NCI-H1436 (cell line): ENCODE results near the gene S100Z.
"Not testable (repeated sequence)": the region's sequence is repeated elsewhere in the genome, so short reads cannot be mapped to it uniquely, and the experiment has no call there.

Experiments used
- DNase-seq: peaks from one replicate; lab custom pipeline; 2025; lab: John Stamatoyannopoulos, UW

Gene S100Z

GRCh38 chr5:76826416-76826815, 23.4 kb upstream of the S100Z start:
- not testable (repeated sequence) for DNase-seq

- no peak for DNase-seq
Measured at GRCh38 chr5:76831110-76831452, 18.7 kb upstream of the S100Z start.

- DNase-seq = no peak
Measured at GRCh38 chr5:76836181-76836580, 13.6 kb upstream of the S100Z start.

- DNase-seq = no peak
Measured at GRCh38 chr5:76836585-76836984, 13.2 kb upstream of the S100Z start.

GRCh38 chr5:76838481-76839261, 11.1 kb upstream of the S100Z start:
- DNase-seq = no peak

- DNase-seq = no peak
Measured at GRCh38 chr5:76841361-76841760, 8.5 kb upstream of the S100Z start.

DNA sequence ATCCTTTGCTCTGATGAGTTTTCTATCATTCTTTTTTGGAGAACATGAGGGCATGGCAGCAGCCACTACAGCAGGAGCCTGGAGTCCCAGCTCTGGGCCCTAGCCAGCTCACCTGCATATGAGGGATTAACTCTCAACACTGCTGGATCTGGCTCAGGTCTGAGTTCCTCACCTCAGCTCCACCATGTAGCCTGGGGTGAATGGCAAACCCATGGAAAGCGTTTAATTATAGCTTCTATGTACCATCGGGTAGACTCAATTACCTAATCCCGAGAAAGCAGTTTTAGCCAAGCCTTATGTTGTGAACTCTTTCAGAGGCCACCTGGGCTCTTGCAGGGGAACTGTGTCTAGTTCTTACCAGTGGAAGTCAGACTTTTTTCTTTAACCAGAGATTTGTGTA, 3.9 kb upstream of the S100Z start:
- DNase-seq = no peak

GRCh38 chr5:76850543-76851145, 830 bp downstream of the S100Z start:
- DNase-seq = no peak

DNA sequence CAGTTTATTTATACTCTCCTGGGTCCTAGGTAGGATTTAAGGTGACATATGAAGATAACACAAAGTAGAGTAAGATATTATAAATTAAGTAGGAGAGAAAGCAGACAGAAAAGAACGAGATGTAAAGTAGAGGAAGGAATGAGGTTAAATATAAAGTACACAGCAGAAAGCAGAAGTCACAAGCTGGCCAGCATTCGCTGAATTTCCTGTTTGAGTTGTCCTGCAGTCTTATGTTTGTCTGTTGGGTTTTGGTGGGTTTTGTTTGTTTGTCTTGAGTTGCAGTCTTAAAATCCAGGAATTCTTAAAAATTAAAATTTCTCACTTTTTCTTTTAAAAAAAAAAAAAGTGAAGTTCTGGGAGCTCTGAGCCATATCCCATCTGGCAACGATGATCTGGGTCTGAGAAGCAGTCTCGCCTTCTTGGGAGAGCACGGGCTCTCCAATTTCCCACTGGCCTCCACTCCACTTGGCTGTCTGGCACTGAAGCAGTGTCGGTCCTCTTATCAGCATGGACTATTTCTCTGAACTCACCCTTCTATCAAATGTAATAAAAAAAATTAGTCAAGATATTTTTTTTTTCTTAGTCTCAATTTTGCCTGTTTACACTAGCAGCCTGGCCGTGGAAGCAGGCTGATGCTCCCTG, 2.0 kb downstream of the S100Z start:
- no peak for DNase-seq

- DNase-seq = no peak
Measured at GRCh38 chr5:76852772-76853171, 3.0 kb downstream of the S100Z start.

DNA sequence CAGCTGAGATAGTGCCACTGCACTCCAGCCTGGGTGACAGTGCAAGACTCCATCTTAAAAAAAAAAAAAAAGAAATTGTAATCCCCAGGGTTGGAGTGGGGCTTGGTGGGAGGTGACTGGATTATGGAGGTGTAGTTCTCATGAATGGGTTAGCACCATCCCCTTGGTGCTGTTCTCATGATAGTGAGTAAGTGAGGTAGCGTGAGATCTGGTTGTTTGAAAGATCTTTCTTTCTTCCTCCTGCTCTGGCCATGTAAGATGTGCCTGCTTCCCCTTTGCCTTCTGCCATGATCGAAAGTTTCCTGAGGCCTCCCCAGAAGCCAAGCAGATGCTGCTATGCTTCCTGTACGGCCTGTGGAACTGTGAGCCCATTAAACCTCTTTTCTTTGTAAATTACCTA, 3.9 kb downstream of the S100Z start:
- DNase-seq = not testable (repeated sequence)

- DNase-seq = no peak
Measured at GRCh38 chr5:76854644-76855043, 4.8 kb downstream of the S100Z start.

GRCh38 chr5:76855501-76855900, 5.7 kb downstream of the S100Z start:
- not testable (repeated sequence) for DNase-seq

DNA sequence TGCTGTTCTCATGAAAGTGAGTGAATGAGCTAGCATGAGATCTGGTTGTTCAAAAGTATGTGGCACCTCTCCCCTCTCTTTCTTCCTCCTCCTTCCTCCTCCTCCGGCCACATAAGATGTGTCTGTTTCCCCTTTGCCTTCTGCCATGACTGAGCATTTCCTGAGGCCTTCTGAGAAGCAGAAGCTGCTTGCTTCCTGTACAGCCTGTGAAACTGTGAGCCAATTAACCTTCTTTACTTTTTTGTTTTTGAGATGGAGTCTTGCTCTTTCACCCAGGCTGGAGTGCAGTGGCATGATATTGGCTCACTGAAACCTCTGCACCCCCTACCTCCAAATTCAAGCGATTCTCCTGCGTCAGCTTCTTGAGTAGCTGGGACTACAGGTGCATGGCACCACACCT, 6.1 kb downstream of the S100Z start:
- DNase-seq = no peak

DNA sequence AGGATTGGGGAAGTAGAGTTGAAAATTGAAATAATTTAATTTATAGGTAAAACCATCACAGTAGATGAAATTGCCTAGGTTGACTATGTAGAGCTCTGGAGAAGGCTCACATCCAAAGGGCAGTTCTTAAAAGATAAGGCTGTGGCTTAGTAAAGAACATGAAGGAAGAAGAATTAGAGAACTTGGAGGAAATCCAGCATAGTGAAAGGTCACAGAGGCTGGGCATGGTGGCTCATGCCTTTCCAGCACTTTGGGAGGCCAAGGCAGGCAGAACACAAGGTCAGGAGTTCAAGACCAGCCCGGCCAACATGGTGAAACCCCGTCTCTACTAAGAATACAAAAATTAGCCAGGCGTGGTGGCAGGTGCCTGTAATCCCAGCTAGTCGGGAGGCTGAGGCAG, 7.0 kb downstream of the S100Z start:
- not testable (repeated sequence) for DNase-seq

DNA sequence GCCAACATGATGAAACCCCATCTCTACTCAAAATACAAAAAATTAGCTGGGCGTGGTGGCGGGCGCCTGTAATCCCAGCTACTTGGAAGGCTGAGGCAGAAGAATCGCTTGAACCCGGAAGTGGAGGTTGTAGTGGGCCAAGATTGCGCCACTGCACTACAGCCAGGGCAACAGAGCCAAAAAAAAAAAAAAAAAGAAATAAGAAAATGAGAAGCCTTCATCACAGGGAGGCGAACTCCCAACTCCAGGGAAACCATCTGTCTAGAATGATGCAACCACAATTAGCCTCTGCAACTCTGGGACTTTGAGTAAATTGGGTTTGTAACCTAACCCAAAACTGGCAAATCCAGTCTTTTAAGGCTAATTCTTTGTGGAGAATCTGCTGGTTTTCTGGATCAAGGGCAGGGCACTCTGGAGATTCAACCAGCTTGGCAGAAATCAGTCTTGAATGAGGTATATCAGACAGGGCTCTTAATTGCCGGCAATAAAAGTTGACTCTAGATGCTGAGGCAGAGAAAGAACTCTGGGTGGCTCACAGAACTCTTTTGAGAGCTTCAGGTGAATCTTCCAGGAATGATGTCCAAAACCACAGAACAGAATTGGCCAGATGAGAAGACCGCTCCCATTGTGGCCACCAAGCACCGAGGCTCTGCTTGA, 9.9 kb downstream of the S100Z start:
- DNase-seq = no peak

- no peak for DNase-seq
Measured at GRCh38 chr5:76861612-76862011, 11.8 kb downstream of the S100Z start.

DNA sequence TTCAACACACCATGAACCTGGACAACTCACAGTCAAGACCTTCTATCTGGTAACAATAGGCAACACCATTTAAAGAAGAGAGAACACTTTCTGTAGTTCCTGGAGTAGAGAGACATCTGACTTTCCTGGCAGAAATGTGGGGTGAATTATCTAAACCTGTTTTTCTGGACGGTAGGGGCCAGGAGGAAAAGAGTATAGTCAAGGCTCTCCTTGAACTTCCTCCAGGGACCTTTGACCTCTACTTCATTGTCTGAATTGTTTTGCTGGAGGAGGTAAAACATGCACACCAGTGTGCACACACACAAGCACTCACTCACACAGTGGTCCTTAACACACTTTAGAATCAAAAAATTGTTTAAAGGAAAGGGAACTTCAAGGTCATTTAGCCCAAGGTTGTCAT, 13.2 kb downstream of the S100Z start:
- no peak for DNase-seq

DNA sequence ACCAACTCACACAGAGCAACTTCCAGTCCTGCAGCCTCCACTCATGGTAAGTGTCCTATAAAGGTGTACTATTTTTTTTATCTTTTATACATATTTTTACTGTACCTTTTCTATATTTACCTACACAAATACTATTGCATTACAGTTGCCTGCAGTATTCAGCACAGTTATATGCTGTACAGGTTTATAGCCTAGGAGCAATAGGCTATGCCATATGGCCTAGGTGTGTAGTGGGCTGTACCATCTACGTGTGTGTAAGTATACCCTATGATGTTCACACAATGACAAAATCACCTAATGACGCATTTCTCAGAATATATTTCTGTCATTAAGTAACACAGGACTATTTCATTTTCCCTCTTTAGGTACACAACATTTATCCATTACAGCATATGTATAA, 16.7 kb downstream of the S100Z start:
- no peak for DNase-seq

DNA sequence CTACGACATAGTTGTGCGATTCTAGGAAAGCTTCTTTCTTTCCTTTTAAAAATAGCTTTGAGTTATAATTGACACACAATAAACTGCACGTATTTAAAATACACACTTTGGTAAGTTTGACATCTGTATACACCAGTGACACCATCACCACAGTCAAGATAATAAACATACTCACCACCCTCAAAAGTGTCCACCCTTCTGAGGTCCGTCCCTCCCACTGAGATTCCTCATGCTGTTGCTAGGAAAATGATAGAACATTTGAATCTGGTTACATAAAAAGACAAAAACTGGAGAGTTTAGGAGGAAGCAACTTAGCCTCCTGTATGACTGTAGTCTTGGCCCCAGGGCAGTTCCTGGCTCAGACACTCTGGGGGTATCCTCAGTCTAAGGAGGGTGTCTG, 17.2 kb downstream of the S100Z start:
- no peak for DNase-seq

DNA sequence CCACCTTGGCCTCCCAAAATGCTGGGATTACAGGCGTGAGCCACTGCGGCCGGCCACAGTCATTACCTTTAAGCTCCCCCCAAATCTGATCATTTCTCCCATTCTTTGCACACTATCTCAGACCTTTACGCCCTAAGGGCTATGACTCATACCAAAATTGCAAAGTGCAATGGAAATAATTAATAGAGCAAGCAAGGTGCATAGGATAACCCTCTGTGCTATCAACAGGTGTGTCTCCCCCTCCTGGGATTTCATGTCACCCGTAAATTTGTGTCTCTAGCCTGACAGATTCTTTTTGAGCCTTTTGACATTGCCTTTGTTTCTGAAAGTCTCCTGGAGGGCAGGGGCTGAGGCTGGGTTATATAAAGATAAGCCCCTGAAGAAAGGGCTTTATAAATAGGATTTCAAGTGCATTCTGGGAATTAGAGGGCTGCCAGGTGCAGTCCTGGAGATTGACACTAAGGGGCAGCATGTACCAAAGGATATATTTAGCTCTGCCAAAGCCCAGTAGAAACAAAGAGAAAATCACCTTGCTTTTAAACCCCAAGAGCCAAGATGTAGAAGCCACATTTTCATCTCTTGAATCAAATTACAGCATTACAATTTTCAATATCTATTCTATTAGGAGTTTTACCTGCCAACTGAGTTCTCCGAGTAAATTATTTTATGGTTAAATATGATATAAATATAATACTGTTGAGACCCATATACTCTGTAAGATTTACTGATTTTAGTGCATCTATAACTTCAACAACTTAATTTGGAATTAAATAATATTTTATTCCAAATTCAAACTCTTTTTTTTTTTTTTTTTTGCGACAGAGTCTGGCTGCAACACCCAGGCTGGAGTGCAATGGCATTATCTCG, 18.2 kb downstream of the S100Z start:
- DNase-seq = peak; percentile 72

DNA sequence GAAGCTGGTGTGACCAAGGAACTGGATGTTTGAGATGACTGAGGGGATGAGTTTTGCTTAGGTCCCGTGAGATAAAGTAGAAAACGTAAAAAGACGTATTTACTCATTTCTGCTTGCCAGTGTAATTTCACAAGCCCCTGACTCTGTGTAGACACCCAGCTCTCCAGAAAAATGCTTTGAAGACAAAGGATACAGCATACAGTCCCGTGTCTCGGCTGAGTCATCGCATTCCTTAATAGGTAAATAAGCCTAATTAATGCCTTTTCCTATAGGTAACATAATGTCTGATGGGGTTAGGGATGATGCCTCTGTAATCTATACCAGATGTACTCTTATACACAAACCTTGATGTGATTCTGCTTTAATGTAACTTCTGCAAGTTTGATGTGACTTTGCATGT, 20.2 kb downstream of the S100Z start:
- DNase-seq = no peak
